ENCODE data around the gene TTLL5.

The TTLL5 gene

DNA sequence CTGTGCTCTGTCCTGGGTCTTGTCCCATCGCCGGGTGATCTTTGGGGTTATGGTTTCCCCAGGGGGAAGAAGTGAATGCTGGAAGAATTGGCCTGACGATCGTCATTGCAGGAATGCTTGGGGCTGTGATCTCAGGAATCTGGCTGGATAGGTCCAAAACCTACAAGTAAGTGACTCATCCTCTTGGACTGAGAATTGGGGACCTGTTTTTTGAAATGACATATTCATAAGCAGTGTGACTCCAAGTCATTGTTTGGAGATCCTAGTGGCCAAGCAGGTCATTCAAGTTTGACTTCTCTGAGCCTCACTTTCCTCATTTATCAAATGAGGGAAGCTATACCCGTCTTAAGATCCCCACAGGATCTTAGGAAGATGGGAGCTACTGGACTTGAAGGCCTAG is 26.2 kb upstream of the TTLL5 start:
- no peak for FAIRE-seq
- DNase-seq (ENCODE audit: insufficient read length, low spot score), result no peak
- TF ChIP-seq POLR2A (IDR thresholded peaks at IDR 0.05; ENCODE audit: low read depth, low read length), result no peak

DNA sequence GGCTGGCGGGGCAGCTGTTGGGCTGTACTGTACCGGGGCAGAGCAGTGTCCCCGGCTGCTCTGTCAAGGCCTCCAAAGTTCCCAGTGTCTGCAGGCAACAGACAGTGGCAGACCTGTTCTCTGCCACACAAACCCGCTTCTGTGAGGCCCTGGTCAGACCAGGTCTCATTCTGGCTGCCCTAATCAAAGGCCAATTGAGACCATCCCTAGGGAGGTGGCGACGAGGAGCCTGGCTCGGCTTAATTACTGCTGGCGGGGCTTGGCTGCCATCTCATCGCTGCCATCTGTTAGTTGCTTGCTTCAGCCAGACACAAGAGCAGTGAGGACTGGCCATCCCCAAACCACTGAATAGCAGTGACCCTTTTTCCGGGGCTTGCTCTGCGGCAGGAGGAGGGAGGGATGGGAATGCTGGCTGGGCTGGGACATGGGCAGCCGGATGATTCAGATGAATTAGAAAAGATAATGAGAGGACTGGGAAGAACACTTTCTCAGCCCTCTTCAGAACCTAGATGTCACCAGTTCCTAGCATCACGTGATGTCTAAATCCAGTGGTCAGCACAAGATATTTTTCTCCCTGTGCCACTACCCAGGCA is 24.9 kb upstream of the TTLL5 start:
- FAIRE-seq (no peak), DNase-seq (ENCODE audit: insufficient read length, low spot score) (no peak)
- no peak for TF ChIP-seq POLR2A (IDR thresholded peaks at IDR 0.05; ENCODE audit: low read depth, low read length)

DNA sequence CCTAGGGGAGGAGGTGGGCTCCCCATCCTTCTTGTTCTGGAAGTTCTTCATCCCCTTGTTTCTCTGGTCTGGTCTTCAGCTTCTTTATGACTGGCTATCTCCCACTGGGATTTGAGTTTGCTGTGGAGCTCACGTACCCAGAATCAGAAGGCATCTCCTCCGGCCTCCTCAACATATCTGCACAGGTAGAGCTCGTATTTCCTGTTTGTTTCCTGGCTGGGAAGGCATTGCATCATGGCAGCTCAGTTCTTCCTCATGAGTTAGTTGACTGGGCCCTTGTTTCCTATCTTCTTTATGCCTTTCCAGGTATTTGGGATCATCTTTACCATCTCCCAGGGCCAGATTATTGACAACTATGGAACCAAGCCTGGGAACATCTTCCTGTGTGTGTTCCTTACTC is 20.2 kb upstream of the TTLL5 start:
- FAIRE-seq (no peak), DNase-seq (ENCODE audit: insufficient read length, low spot score) (no peak)
- no peak for TF ChIP-seq POLR2A (IDR thresholded peaks at IDR 0.05; ENCODE audit: low read depth, low read length)

DNA sequence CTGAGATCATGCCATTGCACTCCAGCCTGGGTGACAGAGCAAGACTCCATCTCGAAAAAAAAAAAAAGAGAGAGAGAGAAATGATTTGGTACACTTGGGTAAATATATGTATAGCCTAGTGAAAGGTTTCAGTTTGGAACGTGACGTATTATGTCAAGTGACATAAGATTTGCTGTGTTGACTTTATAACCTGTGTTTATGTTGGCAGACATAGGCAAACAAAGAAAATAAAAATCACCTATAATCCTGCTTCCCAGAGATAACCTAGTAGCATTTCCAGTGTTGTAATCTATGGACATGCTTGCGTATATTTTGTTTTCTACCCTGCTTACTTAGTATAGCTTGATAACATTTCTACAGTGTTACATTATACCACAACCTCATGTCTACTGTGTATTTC is 17.1 kb upstream of the TTLL5 start:
- no peak for FAIRE-seq
- no peak for DNase-seq (ENCODE audit: insufficient read length, low spot score)
- no peak for TF ChIP-seq POLR2A (IDR thresholded peaks at IDR 0.05; ENCODE audit: low read depth, low read length)

DNA sequence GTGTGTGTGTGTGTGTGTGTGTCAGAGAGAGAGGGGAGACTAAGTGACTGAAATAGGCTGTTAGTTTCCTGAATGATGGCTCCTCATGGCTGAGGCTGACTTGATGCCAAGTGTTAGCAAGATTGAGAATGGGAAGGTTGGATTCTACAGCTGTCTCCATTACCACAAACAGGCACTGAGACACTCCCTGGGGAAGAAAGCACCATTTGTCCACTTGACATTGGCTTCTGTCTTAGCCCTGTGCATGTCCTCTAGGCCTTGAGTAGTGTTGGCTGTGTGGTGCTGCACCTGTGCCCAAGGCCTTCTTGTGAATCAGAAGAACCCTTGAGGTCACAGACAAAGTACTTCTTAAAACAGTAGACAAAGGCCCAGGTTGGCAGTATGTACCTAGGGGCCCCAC is 16.0 kb upstream of the TTLL5 start:
- TF ChIP-seq POLR2A (IDR thresholded peaks at IDR 0.05; ENCODE audit: low read depth, low read length), result no peak
- DNase-seq (ENCODE audit: insufficient read length, low spot score) (no peak), FAIRE-seq (no peak)

DNA sequence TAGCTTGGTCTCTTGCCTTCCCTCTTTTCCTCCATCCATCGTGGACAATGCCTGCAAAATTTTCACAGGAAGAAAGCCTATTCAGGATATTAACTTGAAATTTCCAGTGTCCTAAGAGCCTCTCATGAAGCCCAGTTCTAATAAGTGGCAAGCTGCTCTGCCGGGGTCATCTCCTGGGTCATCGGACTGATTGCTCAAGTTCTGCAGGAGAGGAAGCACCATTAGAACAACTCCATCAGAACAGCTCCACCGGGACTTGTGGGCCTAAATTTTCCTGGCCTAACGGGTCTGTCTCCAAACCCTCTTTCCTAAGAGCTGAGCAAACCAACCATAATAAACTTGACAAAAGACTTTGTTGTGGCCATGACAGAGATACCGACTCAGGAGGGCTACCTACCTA is 14.3 kb upstream of the TTLL5 start:
- DNase-seq (ENCODE audit: insufficient read length, low spot score) (no peak), FAIRE-seq (no peak)
- TF ChIP-seq POLR2A (IDR thresholded peaks at IDR 0.05; ENCODE audit: low read depth, low read length), result no peak

DNA sequence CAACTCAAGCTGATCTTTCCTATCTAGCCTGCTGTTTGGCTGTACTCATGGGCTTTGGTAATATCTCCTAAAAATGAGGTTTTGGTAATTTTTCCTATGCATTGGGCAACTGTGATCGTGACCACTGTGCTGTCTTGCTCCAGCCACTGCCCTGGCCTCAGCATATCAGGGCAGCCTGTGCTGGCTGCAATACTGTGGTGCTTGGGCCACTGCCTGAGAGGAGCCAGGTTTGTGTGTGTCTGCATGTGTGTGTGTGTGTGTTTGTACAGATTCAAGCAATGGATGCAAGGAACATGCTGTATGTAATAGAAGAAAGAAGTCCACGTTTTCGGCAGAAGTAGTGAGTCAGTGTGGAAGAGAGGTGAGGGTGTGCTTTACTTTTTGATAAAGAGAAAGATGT is 13.4 kb upstream of the TTLL5 start:
- FAIRE-seq (no peak), DNase-seq (ENCODE audit: insufficient read length, low spot score) (no peak)
- no peak for TF ChIP-seq POLR2A (IDR thresholded peaks at IDR 0.05; ENCODE audit: low read depth, low read length)

DNA sequence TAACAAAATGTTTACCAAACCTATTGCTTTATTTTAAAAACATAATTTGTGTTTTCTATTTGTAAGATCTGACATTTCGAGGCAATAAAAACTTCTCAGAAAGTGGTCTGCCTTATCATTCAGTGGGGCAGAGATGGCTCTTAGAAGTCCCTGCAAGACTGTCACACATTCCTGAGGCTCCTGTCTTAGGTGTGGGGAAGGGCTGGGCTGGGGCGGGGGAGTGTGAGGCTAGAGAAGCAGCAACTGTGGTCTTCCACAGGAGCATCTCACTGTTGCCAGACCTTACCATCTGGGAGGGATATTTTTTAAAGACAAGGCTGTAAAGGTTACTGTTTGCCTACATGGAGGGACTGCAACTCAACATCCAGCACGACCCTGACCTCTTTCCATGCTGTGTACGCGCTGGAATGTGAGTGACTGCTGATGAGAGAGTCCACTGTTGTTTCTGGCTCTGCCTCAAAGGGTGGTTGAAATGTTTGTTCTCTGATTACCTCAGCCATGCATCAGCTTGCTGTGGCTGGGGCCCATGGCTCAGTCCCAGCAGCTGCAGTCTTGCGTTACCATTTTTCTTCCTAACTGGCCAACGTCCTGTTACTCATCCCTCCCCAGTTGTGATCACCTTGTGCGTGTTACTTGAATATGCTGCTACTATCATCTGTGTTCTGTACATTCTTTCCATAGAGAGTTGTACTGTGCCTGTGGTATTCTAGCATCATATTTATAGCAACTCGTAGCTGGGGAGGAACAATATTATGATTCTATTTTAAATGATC is 12.8 kb upstream of the TTLL5 start:
- FAIRE-seq (peak; percentile 92), DNase-seq (ENCODE audit: insufficient read length, low spot score) (peak; percentile 52)
- TF ChIP-seq POLR2A (IDR thresholded peaks at IDR 0.05; ENCODE audit: low read depth, low read length), result no peak

DNA sequence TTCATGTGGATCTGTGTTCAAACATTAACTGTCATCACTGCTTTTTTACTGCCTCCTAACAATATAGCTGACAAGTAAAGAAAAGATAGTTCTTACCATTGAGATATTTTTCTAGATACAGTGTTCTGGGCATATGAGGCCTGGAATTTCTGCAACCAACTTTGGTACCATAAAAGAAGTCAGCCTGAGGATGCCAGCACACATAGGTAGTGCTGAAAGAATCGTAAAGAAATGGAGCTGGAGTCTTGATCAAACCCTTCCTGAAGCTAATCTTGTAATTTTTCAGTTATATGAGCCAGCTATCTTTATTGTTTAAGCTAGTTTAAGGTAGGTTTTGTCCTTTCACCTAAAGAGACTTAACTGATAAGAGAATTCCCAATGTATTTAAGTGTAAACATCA is 11.7 kb upstream of the TTLL5 start:
- no peak for TF ChIP-seq POLR2A (IDR thresholded peaks at IDR 0.05; ENCODE audit: low read depth, low read length)
- DNase-seq (ENCODE audit: insufficient read length, low spot score) (no peak), FAIRE-seq (no peak)

DNA sequence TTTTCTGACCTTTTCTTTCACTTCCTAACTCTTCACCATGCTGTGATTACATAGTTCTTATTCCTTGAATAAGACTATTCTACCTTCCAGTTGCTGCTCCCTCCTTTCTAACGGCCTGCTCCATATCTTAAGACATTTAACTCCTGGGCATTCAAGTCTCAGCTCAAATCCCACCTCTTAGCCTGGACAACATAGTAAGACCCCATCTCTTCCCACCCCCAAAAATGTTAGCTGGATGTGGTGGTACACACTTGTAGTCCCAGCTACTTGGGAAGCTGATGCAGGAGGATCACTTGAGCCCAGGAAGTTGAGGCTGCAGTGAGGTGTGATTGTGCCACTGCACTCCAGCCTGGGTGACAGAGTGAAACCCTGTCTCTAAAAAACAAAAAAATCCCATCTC is 11.3 kb upstream of the TTLL5 start:
- no peak for DNase-seq (ENCODE audit: insufficient read length, low spot score)
- TF ChIP-seq POLR2A (IDR thresholded peaks at IDR 0.05; ENCODE audit: low read depth, low read length), result no peak
- FAIRE-seq, result no peak

DNA sequence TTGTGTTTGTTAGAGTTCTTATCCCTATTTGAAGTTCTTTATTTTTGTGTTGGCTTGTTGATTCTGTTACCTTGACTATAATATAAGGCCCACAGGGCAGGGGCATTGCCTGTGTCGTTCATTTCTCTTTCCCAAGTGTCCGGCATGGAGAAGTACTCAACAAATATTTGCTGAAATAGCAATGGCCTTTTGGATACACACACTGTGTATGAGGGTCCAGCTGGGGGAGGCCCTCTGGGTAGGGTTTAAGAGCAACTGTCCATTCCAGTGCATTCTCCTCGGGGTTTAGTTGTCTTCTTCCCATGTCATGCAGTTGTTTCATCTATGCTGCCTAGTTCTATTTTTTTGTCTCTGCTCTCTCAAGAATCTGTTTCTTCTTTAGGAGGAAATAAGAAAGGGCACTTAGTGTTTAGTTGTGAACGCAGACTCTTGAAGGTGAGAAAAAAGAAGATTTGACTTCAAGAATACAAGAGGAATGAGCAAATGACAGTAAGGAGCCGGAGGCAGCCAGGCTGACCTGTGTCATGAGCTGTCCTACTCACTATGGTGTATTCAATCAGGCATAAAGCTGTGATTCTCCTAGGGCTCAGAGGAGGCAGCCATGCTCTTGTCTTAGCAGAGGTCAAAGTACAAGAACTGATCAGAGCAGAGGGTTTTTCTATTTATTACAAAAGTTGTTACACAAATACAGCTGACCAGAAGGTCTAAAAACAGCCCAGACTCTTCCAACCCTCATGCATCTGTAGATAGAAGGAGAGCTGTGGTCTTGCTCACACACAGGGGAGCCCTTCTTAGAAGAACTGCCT is 10.6 kb upstream of the TTLL5 start:
- no peak for TF ChIP-seq POLR2A (IDR thresholded peaks at IDR 0.05; ENCODE audit: low read depth, low read length)
- DNase-seq (ENCODE audit: insufficient read length, low spot score), result no peak
- FAIRE-seq, result no peak

DNA sequence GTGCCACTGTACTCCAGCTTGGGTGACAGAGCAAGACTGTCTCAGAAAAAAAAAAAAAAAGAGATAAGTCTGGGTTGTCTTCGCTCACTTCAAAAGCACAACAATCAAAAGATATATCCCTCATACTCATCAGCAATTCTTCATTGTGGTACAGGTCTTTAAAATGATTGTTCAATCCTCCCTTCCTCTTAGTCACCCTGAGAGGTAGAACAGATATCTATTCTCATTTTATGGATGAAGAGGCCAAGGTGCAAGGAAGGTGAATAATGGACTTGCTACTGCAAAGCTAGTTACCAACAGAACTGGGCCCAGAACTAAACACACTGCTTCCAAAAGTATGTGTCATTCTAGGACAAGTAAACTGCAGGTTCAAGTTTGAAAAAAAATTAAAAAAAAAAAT is 7.5 kb upstream of the TTLL5 start:
- FAIRE-seq (no peak), DNase-seq (ENCODE audit: insufficient read length, low spot score) (no peak)
- no peak for TF ChIP-seq POLR2A (IDR thresholded peaks at IDR 0.05; ENCODE audit: low read depth, low read length)

DNA sequence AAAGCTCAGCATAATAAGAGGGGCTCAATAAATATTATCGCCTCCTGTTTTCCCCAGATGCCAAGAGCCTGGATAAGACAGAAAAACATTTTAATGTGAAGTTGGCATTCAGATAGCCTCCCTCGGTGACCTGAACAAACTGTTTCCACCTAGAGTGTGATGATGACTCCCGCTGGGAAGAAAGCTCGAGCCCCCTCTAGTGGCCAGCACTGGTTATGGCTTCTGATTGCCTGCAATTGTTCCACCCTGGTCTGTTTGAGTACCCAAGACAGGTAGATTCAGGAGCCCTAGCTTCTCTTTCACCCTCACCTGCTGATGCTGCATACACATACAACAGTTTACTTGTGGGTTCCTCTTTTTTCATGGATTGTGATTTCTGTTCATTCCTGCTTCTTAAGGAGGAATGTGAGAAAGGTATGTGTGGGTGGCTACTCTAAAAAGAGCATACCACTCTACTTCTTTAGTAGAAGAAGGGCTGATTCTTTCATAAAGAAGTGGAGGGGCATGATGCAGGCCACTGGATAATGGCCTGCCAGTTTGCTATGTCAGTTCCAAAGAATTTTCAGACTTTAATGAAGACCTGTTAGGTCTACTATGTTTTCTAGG is 6.8 kb upstream of the TTLL5 start:
- DNase-seq (ENCODE audit: insufficient read length, low spot score), result peak; percentile 44
- TF ChIP-seq POLR2A (IDR thresholded peaks at IDR 0.05; ENCODE audit: low read depth, low read length), result no peak
- FAIRE-seq, result peak; percentile 89

DNA sequence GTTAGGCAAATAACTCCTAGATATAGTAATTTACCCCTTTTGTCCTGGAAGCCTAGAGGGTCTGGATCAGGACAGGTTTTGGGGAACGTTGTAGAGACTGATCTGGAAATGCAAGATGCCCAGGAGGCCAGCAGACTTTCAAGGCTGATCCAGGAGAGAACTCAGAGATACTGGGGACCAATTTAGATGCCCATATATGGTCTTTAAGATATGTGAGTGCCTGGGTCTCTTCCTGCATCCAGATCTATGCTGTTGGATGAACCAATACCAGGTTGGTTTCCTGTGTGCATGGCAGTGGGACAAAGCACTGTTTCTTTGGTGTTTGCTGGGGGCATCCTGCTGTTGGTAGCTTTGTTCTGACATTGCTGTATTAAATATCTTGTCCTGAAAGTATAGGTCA is 5.8 kb upstream of the TTLL5 start:
- DNase-seq (ENCODE audit: insufficient read length, low spot score) (no peak), FAIRE-seq (no peak)
- TF ChIP-seq POLR2A (IDR thresholded peaks at IDR 0.05; ENCODE audit: low read depth, low read length), result no peak

Measured in H54 (cell line).